Activated CD4-positive, alpha-beta T cell treated with anti-CD3 and anti-CD28 coated beads, Interleukin-2, amount 50 U/mL, for 16 hours (primary cell): Measurements from ENCODE around the gene ACOX3.

Experiments
- DNase-seq: peaks from one replicate; pipeline ENCODE4 v3.0.0-alpha.2; 2020

The ACOX3 gene

DNA sequence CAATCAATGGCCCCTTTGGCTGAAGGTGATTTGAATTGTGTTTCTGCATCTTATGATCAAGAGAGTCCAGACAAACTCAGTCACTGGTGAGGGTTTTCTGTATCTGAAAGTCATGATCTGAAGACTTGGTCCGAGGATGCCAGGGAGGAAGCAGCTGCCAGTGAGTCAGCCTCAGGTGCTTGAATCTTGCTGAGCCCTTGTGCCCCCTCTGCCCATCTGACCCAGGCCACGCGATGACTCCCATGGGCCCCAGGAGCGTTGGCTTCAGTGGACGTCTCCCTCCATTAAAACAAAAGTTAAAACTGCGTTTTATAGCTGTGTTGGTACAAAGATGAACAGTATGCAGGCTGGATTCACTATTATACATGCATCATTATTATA lies 109.0 kb downstream of the ACOX3 start:
- no peak for DNase-seq

DNA sequence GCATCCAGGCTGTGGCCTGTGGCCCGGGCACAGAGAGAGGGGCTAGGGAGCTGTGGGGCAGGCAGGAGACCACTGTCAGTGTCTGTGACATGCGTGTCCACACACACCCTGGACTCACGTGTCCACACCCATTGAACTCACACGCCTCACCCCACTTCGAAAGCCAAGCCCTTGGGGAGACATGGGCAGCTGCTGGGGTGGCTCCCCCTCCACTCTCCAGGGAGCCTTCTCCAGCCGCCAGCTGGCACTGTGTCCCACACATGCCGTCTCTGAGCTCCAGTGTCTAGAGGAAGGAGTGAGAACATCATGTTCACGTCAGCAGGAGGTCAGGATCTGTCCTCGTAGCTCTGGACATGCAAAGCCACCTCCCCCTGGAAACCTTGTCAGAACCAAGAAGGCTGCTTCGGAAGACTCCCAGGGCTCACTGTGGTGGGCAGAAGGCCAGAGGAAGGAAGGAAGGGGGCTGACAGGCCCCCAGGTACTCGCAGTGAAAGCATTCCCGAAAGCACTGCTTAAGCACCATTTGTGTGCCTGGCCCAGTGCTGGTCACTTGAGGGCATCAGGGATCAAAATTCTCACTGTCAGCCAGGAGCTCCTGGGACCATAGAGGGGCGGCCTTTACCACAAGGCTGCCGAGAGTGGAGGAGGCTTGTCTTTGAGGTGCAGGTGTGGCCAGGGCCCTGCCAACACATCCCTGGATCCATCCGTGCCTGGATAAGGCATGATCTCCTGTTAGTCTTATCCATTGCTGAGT lies 109.5 kb downstream of the ACOX3 start:
- DNase-seq: no peak

DNA sequence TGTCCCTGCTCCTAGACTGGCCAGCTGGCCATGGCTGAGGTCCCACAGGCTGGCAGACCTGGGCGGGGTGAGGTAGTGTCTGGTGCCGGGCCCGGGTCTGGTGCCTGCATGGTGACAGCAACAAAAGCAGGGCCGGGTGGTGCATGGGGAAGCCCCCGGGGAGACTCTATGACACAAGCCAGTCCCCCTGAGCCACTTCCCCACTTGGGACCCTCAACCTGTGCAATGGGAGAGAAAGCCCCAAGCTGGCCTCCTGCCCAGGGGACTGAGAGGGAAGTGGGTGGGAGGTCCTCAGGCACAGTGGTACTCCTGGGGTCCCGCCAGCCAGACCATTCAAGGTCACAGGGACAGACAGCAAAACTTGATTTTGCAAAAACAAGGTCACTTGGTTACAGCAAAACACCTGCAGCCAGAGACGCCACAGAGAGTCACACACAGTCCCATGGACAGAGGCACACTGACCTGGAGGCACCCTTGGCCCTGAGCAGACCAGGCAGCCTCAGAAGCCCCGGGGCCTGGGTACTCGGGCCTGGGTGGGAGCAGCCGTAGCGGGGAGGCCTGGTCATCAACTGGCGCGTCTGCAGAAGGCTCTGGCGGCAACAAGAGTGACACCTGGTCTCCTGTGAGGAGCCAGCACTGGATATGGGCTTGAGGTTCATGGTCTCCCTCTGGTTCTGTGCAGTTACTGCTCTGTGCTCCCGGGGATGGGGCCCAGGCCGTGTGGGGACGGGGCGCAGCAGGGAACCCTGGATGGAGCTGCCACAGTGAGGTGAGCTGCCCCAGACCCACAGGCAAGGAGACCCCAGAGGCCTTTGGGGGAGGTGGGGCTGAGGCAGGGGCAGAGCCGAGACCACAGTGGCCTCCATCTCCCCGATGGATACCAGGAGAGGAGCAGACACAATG lies 110.4 kb downstream of the ACOX3 start:
- no peak for DNase-seq

DNA sequence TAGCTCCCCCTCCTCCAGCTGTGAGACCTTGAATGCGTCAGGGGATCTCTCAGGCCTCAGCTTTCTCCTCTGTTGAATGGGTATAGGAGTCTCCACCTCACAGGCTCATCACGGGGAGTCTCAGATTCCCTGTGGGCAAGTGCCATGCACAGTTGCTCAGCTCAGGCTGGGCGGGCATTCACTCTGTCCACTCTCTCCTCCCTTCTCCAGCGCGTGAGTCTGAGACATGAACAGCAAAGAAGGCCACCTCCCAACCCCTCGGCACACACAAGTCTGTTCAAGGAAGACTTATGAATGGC lies 111.0 kb downstream of the ACOX3 start:
- no peak for DNase-seq

DNA sequence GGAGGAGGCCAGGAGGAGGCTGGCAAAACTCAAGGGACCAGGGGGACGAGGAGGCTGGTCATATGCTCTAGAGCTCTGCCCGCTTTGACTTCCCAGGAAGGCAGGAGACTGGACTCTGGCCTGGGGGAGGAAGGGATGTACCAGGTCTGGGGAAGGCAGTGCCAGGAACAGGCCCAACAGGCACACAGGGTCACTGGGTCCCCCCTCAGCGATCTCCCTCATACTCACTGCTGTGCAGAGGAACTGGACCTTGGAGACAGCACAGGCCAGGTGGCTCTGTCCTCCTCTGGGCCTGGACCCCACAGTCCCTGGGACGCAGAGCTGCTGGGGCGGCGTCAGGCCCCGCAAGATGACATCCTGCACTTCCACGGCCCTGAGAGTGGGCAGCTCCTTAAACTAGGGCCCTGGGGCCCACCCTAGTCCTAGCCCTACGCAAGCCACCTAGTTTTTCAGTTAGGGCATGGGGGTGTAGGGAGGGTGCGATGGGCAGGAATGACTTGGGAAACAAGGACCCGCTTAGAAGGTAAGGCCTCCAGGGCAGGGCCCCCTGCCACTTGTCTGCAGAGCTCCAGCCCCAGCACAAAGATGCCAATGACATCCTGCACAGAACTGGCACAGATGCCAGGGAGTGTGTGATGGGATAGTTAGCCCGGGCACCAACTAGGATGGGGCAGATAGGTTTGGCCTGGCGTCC lies 111.5 kb downstream of the ACOX3 start:
- no peak for DNase-seq

DNA sequence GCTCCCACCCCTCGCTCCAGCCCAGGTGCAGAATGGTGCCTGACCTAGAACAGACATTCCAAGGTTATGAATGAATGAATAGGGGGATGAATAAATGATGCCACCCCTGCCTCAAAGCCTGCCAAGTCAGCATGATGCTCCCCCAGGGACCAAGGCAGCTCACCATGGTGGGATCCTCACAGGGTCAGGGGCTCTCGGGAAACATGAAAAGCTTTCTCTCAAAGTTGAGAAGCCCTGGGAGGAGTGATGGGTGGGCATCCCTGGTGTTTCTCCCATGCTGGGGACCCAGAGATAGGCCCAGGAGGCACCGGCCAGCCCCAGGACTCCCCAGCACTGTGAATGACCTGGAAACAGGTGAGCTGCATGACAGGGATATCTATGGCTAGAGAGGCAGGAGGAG lies 112.1 kb downstream of the ACOX3 start:
- DNase-seq: no peak

DNA sequence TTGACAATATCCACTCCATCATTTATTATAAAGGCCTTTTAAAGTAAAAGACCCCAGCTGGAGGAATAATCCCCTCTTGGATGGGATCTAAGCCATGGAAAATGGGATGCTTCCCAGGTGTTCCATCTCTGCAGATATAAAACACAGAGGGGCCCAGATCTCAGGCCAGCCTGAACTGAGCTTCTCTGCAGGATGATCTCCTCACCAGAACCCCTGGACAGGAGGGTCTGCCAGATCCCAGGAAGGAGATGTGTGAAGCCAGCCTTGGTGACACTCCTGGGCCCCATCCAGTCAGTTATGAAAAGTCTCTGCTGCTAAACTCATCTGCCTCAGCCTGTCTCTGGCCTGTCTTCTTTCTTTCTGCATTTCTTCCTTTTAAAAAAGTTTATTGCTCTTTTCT lies 114.3 kb downstream of the ACOX3 start:
- DNase-seq: no peak

- DNase-seq: no peak
These were observed 115.1 kb downstream of the ACOX3 start for GRCh38 chr4:8325291-8325973.

- DNase-seq: no peak
These were observed 115.8 kb downstream of the ACOX3 start for GRCh38 chr4:8324640-8325239.

DNA sequence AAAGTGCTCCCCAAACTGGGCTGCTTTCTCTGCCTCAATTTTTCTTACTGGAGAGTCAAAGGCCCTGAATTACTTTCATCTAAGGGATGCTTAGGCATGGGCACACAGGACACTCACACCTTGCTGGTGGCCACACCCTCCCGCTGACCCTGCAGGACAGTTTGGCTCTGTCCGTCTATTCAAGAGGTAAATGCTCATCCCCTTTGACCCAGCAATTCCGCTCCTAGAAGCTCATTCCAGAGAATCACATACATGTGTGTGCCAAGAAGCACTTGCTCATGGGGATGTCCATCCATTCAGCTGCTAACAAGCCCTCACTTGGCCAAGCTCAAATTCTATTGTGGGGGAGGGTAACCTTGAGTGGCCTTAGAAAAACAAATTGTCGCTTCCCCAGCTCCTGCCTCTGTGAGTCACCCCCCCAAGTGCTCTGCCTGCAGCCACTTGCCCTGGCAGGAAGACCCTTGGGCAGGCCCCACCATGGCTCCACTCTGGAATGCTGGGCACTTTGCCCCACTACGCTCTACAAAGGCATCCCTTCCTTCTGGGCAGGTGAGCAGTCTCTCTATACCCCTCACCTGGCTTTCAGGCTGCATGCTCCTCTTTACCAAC lies 116.5 kb downstream of the ACOX3 start:
- no peak for DNase-seq

DNA sequence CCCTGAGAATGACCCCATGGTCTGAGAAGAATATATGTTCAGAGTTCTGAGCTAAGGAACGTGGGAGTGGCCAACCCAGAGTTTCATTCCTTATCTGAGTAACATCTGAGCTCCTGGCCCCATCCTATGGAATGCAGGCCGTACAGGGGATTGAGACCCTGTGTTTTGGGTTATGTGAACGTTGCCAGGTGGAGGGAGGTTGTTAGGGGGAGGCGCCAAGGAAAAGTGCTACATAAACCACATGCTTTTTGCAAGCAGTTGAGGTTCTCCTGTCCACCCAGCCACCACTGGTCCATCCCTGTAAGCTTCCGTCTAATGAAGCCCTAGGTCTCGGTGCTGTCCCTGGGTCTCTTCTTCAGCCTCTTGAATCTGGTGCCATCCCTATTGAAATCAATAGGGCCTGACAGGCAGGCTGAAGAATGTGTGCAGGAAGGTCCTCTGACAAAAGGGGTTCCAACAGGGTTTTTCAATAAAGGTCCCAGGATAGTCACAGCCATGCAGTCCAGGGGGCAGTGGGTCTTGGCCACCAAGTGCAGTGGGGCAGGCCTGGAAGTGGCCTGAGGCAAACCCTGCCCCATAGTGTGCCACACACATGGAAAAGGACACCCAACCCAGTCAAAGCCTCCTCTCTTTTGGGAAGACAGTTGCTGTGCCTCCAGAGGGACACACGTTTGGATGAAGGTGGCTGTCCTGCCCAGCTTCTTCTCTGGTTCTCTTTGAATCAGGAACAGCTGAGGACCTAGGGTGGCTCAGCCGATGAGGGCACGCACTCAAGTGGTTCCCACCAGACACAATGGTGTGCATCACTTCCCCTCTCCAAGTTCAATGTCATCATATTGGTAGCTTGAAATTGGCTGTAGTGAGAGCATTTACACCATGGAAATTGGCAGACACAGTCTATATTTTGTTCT lies 117.5 kb downstream of the ACOX3 start:
- DNase-seq: no peak

DNA sequence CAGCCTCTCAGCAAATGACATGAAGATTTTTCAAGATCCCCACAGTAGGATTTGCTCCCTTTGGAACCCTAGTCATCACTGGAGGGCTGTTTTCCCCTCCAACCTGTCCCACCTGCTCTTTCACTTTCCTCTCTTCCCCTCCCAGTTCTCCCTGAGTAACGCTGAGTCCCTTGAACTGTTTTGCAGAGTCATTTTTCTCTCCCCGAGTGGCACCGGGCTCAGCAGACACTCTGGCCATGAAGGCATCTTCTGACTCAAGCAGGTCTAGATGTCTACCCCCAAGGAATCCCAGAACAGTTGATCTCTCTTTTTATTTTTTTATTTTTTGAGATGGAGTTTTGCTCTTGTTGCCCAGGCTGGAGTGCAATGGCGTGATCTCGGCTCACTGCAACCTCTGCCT lies 118.8 kb downstream of the ACOX3 start:
- DNase-seq: no peak

- no peak for DNase-seq
These were observed 119.3 kb downstream of the ACOX3 start for GRCh38 chr4:8321220-8321619.

GRCh38 chr4:8320386-8320750 lies 120.2 kb downstream of the ACOX3 start:
- DNase-seq: no peak

DNA sequence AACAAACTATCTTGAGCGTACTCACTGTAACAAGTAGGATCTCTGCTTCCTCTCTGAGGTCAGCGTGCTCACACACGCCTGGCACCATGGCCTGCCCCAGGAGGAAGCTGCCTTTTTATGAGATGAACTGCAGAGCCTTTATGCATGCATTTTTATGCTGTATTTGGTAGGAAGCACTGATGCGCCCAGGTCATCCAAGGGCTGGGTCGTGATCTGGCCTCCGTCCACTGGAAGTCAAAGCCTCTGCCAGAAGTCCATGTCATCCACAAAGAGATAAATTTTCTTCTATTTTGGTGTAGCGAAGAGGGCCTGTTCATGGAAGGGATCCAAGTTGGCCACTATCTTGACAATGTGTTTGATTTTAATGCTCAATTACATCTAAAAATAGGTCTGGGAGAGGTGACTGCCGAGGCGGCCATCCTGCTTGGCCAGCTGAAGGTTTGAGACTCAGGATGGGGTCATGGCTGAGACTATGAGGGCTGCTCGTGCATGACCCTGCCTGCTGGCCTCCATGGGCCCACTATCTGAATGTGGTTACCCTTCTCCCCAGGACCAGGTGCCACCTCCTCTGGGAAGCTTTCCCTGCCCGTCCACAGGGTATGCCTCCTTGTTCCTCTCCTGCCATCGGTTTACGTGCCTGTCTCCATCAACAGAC lies 120.7 kb downstream of the ACOX3 start:
- no peak for DNase-seq

DNA sequence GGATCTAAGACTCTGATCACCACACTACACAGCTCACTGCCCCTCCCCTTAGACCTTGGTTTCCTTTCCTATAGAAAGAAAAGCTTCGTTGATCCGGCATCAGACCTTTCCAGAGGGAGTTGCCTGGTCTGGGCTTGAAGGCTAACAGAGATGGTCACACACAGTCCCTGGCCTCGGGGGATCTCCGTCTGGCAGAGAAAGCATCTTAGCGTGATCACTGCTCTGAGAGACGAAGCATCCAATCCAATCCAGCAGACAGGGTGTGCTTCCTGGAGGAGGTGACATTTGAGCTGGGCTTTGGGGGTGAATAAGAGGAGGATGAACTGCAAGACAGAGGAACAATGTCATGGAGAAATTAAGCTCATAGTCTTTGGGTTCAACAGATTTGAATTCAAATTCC lies 121.5 kb downstream of the ACOX3 start:
- DNase-seq: no peak

DNA sequence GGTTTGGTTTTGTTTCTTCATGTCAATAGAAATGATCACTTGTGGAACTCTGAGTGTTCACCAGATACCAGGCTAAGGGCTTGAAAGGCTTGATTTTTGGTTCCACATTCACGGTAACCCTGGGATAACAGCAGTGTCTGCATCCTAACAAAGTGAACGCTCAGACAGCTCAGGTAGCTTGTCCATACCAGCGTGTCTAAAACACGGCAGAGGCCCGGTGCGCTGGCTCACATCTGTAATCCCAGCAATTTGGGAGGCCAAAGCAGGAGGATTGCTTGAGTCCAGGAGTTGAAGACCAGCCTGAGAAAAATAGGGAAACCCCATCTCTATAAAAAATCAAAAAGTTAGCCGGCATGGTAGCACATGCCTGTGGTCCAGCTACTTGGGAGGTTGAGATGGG lies 122.0 kb downstream of the ACOX3 start:
- DNase-seq: no peak

GRCh38 chr4:8317474-8317873 lies 123.0 kb downstream of the ACOX3 start:
- DNase-seq: no peak

GRCh38 chr4:8316911-8317351 lies 123.6 kb downstream of the ACOX3 start:
- no peak for DNase-seq
